GM19324 (cell line): ENCODE results near the gene RAP1GDS1.
"Not testable (repeated sequence)": the region's sequence is repeated elsewhere in the genome, so short reads cannot be mapped to it uniquely, and the experiment has no call there.

ENCODE experiments used
- ATAC-seq: cut with Tn5 transposase; IDR thresholded peaks from one replicate; pipeline ENCODE4 v1.9.1; 2021; ENCODE audit warnings: mild to moderate bottlenecking, moderate library complexity; ENCODE audit not compliant: unreplicated experiment, low FRiP score

The RAP1GDS1 gene

DNA sequence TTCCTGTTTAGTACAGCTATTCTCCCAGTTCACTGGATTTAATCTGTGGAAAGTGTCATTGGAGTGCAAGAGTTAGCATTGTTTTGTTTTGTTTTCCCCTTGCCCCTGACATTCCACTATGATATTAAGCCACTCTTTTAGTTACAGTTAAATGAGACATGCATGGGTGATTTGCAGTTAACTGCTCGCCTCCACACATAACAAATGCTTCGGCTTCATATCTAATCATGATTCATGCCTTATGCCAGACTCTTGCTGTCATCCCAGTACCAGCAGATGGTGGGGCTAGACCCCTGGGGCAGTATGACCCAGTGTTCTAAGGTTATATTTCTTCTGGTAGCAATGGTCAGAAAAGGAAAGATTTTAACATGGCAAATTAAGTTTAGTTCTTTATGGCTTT lies 80.1 kb downstream of the RAP1GDS1 start:
- no peak for ATAC-seq

DNA sequence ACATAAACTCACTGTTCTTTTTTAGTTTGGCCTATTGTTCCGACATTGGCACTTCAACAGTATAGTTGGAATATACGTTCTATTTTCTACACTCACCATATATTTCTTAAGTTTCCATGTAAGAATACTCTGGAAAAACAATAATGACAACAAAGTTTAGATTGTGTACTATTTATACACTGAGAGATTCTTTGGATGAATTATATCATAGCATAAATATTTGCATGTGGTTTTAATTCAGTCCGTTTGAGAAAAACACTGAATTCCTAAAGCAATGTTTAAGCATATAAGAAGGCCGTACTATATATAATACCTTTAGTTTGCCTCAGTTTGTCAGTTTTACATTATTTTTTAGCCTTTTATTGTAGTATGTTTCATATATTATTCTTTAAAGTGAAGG lies 82.4 kb downstream of the RAP1GDS1 start:
- no peak for ATAC-seq

DNA sequence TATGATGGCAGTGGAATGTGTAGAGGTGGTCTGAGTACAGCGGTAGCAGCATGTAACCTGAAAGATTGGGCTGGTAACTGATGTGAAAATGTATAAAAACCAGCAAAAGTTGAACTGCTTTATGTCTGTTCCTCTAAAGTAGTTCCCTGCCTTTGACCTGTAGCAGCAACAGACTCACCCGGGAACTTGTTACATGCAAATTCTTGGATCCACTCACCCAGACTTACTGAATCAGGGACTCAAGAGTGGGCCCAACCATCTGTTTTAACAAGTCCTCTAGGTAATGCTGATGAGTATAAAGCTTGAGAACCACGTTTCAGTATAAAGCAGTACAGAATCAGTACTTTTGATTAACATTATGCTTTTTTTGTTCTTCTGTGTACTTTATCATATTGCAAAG lies 84.7 kb downstream of the RAP1GDS1 start:
- ATAC-seq: no peak

GRCh38 chr4:98352396-98352795 lies 91.2 kb downstream of the RAP1GDS1 start:
- ATAC-seq: no peak

DNA sequence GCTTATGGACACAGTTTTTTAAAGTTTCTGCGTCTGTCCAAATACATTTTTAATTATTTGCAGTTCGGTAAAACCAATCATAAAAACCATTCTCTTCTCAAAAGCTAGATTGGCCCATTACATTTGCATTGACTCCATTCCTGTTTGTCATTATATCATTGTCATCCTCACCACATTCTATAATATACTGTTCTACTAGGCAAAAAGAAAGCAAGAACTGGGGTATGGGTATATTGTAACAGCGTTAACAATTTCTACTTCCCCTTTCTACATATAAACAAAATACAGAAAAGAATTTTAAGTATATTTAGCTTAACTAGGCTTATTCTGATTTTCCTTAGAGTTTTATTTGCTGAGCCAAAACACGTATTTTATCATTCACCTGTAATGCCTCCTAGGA lies 91.8 kb downstream of the RAP1GDS1 start:
- no peak for ATAC-seq

DNA sequence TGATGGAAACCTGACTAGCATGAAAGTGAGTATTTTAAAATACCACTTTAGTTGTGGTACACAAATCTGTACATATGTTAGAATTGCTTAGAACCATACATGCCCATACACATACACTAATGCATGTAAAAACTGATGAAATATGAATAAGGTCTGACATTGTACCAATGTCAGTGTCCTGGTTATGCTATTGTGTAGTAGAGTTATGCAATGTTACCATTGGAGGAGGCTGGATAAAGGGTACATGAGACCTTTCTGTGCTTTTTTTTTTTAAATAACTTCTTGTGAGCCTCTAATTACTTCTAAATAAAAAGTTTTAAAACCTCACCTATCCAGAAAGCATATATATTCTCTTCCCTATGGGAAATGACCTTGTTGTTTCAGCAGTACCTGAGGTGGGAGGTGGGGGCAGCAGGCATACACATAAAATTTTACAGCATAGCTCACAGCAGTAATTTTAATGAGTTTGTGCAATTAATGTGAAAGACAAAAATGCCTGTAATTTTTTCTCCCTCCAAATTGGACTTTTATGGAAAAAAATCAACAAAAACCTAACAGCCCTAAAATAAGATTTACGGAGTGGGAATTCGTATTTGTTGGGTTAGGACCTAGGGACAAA lies 97.6 kb downstream of the RAP1GDS1 start:
- no peak for ATAC-seq

- no peak for ATAC-seq
Observed at GRCh38 chr4:98359646-98360045, 98.5 kb downstream of the RAP1GDS1 start.

- no peak for ATAC-seq
Observed at GRCh38 chr4:98363431-98363830, 102.2 kb downstream of the RAP1GDS1 start.

DNA sequence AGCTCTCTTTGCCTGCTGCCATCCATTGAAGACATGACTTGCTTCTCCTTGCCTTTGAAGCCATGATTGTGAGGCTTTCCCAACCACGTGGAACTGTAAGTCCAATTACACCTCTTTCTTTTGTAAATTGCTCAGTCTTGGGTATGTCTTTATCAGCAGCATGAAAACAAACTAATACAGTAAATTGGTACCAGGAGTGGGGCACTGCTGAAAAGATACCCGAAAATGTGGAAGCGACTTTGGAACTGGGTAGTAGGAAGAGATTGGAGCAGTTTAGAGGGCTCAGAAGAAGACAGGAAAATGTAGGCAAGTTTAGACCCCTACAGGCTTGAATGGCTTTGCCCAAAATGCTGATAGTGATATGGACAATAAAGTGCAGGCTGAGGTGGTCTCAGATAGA lies 105.1 kb downstream of the RAP1GDS1 start:
- ATAC-seq: not testable (repeated sequence)

- not testable (repeated sequence) for ATAC-seq
Observed at GRCh38 chr4:98368000-98368399, 106.8 kb downstream of the RAP1GDS1 start.

DNA sequence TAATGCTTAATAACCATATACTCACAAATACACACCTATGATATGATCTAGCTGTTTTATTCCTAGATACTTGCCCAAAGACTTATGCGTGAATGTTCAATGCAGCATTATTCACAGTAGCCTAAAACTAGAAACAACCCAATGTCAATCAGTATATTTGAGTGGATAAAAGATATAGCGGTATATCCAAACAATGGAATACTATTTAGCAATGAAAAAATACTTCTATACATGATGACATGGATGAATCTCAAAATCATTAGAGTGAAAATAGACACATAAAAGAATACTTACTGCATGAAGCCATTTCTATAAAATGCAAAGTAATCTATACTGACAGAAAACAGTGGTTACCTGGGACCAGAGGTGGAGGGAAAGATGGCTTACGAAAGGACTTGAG lies 108.1 kb downstream of the RAP1GDS1 start:
- no peak for ATAC-seq

DNA sequence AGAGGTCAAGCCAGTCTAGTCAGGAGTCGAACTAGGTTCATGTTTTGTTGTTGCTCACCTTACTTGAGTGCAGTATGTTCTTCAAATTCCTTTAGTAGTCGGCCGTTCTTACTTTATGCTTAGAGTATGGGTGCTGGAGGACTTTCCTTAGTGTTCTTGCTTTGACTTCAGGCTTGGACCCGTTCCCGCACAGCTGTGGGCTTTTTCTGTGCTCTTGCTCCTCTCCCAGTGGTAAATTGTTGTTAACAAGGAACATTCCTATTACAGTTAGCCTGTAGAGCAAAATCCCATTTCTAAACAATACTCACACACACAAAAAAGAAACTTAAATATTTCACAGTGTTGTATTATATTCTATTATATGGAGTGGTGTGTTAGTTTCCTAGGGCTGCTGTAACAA lies 113.5 kb downstream of the RAP1GDS1 start:
- ATAC-seq: no peak

DNA sequence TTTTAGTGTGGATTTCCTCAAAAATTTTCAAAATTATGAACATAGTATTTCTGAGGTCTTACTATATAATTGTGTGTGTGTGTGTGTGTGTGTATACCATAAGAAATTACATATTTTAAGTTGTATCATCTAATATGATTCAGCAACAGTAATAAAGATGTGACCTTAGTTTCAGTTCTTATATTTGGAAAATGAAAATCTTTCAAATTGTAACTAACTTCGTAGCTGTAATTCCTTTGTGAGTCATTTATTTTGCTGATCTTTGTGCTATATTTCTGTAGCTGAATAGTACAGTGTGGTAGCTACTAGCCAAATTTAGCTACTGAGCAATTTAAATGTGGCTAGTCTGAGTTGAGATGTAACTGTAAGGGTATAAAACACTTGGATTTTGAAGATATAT lies 116.4 kb downstream of the RAP1GDS1 start:
- ATAC-seq: no peak

GRCh38 chr4:98381306-98381705 lies 120.1 kb downstream of the RAP1GDS1 start:
- no peak for ATAC-seq

DNA sequence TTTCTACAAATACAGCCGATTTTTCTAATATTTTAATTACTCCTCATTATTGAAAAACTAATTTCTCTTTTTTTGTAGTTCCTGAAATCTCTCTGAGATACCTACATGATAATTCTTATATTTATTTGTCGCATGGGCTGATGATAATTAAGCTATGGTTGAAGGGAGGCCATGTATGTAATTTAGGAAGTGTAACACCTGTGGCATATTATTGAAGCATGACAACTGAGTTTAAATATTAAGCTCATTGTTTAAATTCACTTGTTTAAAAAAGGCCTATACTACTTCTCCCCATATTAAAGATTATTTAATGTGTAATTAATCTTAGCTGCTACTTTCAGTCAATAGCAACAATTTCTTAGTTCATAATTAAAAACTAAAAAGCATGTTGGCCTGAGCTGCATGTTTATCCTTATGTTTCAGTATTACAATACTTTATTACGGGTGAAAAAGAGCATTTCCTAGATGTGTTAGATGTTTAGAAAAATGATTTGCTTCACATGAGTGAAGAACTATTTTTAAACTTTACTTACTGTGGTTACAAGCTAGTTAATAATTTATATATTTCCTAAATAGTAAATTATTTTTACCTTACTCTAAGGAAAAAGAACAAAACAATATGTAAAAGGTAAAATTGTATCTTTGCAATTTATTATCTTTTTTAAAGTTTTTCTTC lies 122.4 kb downstream of the RAP1GDS1 start:
- ATAC-seq: no peak

DNA sequence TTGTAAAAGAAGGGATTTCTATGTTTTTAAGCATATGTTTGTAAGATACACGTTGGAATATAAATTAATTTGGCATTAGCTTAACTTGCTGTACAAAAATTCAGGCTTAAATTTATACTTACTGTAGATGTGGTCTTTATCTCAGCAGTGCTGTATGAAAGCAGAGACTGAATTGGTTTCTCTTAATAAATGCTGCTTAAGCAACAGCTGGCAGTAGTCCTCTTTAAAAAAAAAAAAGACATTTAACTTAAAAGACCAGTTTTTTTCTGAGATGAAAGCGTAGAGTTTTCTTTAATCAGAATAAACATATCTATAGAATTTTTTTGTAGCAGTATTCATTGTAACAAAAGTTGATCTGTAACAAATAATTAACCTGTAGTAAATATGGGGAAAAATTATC lies 124.6 kb downstream of the RAP1GDS1 start:
- no peak for ATAC-seq

DNA sequence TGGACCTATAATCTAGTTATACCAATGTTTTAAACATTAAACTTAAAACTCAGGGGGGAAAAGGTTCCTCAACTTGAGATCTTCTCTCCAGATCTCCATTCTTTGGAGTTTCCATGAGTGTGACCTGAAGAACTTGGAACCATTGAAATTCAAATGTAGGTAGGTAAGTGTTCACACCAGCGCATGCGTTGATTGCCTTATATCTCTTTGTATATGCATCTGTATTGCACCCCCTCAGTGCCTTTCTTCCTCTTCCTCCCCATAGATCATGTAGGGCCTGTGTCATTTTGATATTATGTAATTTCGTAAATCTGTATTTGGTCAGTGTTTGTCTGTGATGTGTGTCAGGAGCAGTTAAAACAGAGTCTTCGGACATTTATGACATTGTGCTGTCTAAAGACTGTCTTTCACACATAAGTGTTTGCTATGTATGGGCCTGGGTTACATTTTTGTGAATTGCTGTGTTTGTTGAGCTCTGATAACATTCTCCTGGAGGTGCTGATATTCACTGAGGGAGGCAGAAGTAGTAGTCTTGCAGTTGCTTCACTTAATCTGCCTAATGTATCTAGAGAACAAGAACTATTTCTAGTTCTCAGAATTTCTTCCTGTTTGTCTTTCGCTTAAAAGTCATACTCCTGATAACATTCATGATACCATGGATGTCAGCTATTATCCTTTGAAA lies 126.3 kb downstream of the RAP1GDS1 start:
- ATAC-seq: no peak

GRCh38 chr4:98394134-98394533 lies 132.9 kb downstream of the RAP1GDS1 start:
- no peak for ATAC-seq

GRCh38 chr4:98399915-98400314 lies 138.7 kb downstream of the RAP1GDS1 start:
- no peak for ATAC-seq

DNA sequence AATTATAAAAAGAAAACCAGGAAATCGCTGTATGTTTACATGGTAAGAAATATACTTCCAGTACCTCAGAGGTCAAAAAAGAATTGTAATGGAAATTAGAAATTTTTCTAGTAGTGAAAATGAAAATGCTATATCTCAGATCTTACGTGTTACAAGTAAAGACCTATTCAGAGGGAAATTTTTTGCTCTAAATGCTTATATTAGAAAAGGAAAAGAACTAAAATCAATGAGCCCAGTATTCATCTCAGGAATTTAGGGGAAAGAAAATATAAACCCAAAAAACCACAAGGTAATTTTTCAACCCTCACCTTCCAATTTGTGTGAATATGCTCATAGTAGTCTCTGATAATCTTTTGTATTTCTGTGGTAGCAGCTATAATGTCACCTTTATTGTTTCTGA lies 145.6 kb downstream of the RAP1GDS1 start:
- ATAC-seq: no peak

GRCh38 chr4:98411731-98412130 lies 150.5 kb downstream of the RAP1GDS1 start:
- ATAC-seq: no peak

- no peak for ATAC-seq
Observed at GRCh38 chr4:98416844-98417243, 155.7 kb downstream of the RAP1GDS1 start.
